Chondrocyte (in vitro differentiated cells): ENCODE data around the gene FAM228B. TPM values are rescaled to one million over a fixed set of nuclear protein-coding genes. Genes with fewer than 3 reads are reported as not detected.

Experiments used
- DNase-seq: peaks from one replicate; pipeline ENCODE4 v3.0.0; 2021; ENCODE audit warnings: mixed read lengths, low spot score
- H3K27ac Mint-ChIP-seq: one replicate; pipeline ENCODE4 v1.8.0; 2021; ENCODE audit warnings: mild to moderate bottlenecking, moderate library complexity, mixed read lengths; ENCODE audit not compliant: unreplicated experiment
- H3K27me3 Mint-ChIP-seq: 2 replicates; pipeline ENCODE4 v1.8.0; 2021; ENCODE audit warnings: low read depth, mixed read lengths
- H3K36me3 Mint-ChIP-seq: 2 replicates; pipeline ENCODE4 v1.8.0; 2021; ENCODE audit warnings: low read depth, mixed read lengths
- H3K4me1 Mint-ChIP-seq: 2 replicates; pipeline ENCODE4 v1.8.0; 2021; ENCODE audit warnings: low read depth, mild to moderate bottlenecking, mixed read lengths
- H3K4me3 Mint-ChIP-seq: one replicate; pipeline ENCODE4 v1.8.0; 2021; ENCODE audit warnings: mild to moderate bottlenecking, moderate library complexity, mixed read lengths; ENCODE audit not compliant: unreplicated experiment
- H3K9me3 Mint-ChIP-seq: 2 replicates; pipeline ENCODE4 v1.8.0; 2021; ENCODE audit warnings: low read depth, mixed read lengths
- CTCF ChIP-seq: fragments of 200-600 bp; sonication (generic); IDR thresholded peaks from 2 replicates; pipeline ENCODE4 v1.5.0; 2021; ENCODE audit warnings: antibody characterized with exemption, mild to moderate bottlenecking, moderate library complexity
- total RNA-seq: library from RNA; stranded (reverse); gene quantifications from 3 replicates; pipeline ENCODE4 v1.2.1, GENCODE V29; 2021

FAM228B gene
- total RNA-seq, 1 donor from 2014 or later, result 15.8 TPM

GRCh38 chr2:24160761-24161160 is 37.5 kb downstream of the FAM228B start:
- H3K27me3 Mint-ChIP-seq, result no peaks in the 10 kb centered on the region
- peaks cover 29% of the 10 kb centered on the region for H3K36me3 Mint-ChIP-seq
- no peak overlapping the region for H3K27ac Mint-ChIP-seq
- DNase-seq, result no peak
- no peaks in the 10 kb centered on the region for H3K4me1 Mint-ChIP-seq
- no peak for TF ChIP-seq CTCF
- peaks cover 8% of the 10 kb centered on the region for H3K9me3 Mint-ChIP-seq
- no peak overlapping the region for H3K4me3 Mint-ChIP-seq

- DNase-seq, result no peak
- Mint-ChIP-seq H3K27me3 (no peaks in the 10 kb centered on the region), H3K36me3 (peaks cover 25% of the 10 kb centered on the region), H3K4me3 (no peak overlapping the region), H3K9me3 (peaks cover 8% of the 10 kb centered on the region), H3K4me1 (no peaks in the 10 kb centered on the region), H3K27ac (no peak overlapping the region)
- TF ChIP-seq CTCF, result no peak
Observed at GRCh38 chr2:24162494-24162893, 39.2 kb downstream of the FAM228B start.

GRCh38 chr2:24163186-24163585 is 39.9 kb downstream of the FAM228B start:
- DNase-seq, result no peak
- no peak overlapping the region for H3K4me3 Mint-ChIP-seq
- H3K4me1 Mint-ChIP-seq, result no peaks in the 10 kb centered on the region
- H3K9me3 Mint-ChIP-seq, result peaks cover 8% of the 10 kb centered on the region
- H3K27ac Mint-ChIP-seq, result no peak overlapping the region
- no peak for TF ChIP-seq CTCF
- H3K27me3 Mint-ChIP-seq, result no peaks in the 10 kb centered on the region
- H3K36me3 Mint-ChIP-seq, result peaks cover 25% of the 10 kb centered on the region

GRCh38 chr2:24163601-24164000 is 40.3 kb downstream of the FAM228B start:
- no peak for TF ChIP-seq CTCF
- Mint-ChIP-seq H3K9me3 (peaks cover 8% of the 10 kb centered on the region), H3K27ac (no peak overlapping the region), H3K4me3 (no peak overlapping the region), H3K4me1 (no peaks in the 10 kb centered on the region), H3K36me3 (peaks cover 22% of the 10 kb centered on the region), H3K27me3 (no peaks in the 10 kb centered on the region)
- DNase-seq, result no peak

GRCh38 chr2:24164416-24164973 is 41.2 kb downstream of the FAM228B start:
- no peaks in the 10 kb centered on the region for H3K27me3 Mint-ChIP-seq
- H3K27ac Mint-ChIP-seq, result no peak overlapping the region
- H3K4me1 Mint-ChIP-seq, result no peaks in the 10 kb centered on the region
- H3K36me3 Mint-ChIP-seq, result peaks cover 20% of the 10 kb centered on the region
- peaks cover 8% of the 10 kb centered on the region for H3K9me3 Mint-ChIP-seq
- DNase-seq, result no peak
- peak; percentile 65 for TF ChIP-seq CTCF
- no peak overlapping the region for H3K4me3 Mint-ChIP-seq
